Caco-2 (cell line): ENCODE results near the gene TCAP. TPM values are rescaled to one million over a fixed set of nuclear protein-coding genes. Genes with fewer than 3 reads are reported as not detected.
A peak's percentile ranks its signal among the peaks of the same experiment; 100 is the strongest.

Experiments used
- BruUV-seq: library from RNA; stranded (reverse); fragments of 400-500 nt; replicated peaks from 2 replicates; lab custom pipeline; 2021; lab: Mats Ljungman, UMichigan
- CTCF ChIA-PET: fragments of 300-600 bp; sonication (Branson Sonifier 250); formaldehyde crosslinking; loops from one replicate; lab custom pipeline; 2022; ENCODE audit warnings: antibody characterized with exemption; lab: Charles Lee
- POLR2A ChIA-PET: fragments of 300-600 bp; sonication (Branson Sonifier 250); formaldehyde crosslinking; loops from one replicate; lab custom pipeline; 2022; ENCODE audit warnings: antibody characterized with exemption; lab: Charles Lee
- DNase-seq, 2 experiments: peaks; one replicate each; pipeline versions ENCODE4 v3.0.0 to v3.0.0-alpha.2; 2020 to 2022
- H3K27me3 ChIP-seq: replicated peaks from 2 replicates; pipeline ENCODE4 v1.6.0; 2011; ENCODE audit warnings: low read length; ENCODE audit not compliant: control insufficient read depth, insufficient read depth
- H3K36me3 ChIP-seq: 2 replicates; pipeline ENCODE4 v1.5.1; 2011; ENCODE audit warnings: low read length; ENCODE audit not compliant: control insufficient read depth, insufficient read depth
- H3K4me1 ChIP-seq: fragments of 250-450 bp; sonication (Bioruptor Pico); 2 replicates; pipeline ENCODE4 v1.5.1; 2020; ENCODE audit warnings: mild to moderate bottlenecking
- H3K4me3 ChIP-seq: 2 replicates; pipeline ENCODE4 v1.5.1; 2011; ENCODE audit warnings: low read depth, mild to moderate bottlenecking, control low read depth, low read length
- H3K9me3 ChIP-seq: fragments of 250-450 bp; sonication (Bioruptor Pico); 2 replicates; pipeline ENCODE4 v1.5.1; 2020; ENCODE audit warnings: mild to moderate bottlenecking, moderate library complexity
- H3K27ac Mint-ChIP-seq: one replicate; pipeline ENCODE4 v1.8.0; 2022; ENCODE audit warnings: mixed read lengths; ENCODE audit not compliant: unreplicated experiment
- H3K27me3 Mint-ChIP-seq: one replicate; pipeline ENCODE4 v1.8.0; 2022; ENCODE audit warnings: mixed read lengths; ENCODE audit not compliant: insufficient read depth, unreplicated experiment
- H3K36me3 Mint-ChIP-seq: one replicate; pipeline ENCODE4 v1.8.0; 2022; ENCODE audit warnings: mild to moderate bottlenecking, mixed read lengths; ENCODE audit not compliant: insufficient read depth, unreplicated experiment
- H3K4me1 Mint-ChIP-seq: one replicate; pipeline ENCODE4 v1.8.0; 2022; ENCODE audit warnings: low read depth, mixed read lengths; ENCODE audit not compliant: unreplicated experiment
- H3K4me3 Mint-ChIP-seq: one replicate; pipeline ENCODE4 v1.8.0; 2022; ENCODE audit warnings: mild to moderate bottlenecking, moderate library complexity, mixed read lengths; ENCODE audit not compliant: unreplicated experiment
- H3K9me3 Mint-ChIP-seq: one replicate; pipeline ENCODE4 v1.8.0; 2022; ENCODE audit warnings: mixed read lengths; ENCODE audit not compliant: unreplicated experiment
- intact Hi-C: fragments of 100-400 bp; cut with micrococcal nuclease; formaldehyde crosslinking; loops from one replicate; pipeline ENCODE4 v1.10.0; 2022; ENCODE audit not compliant: unreplicated experiment
- total RNA-seq: library from RNA; stranded (reverse); gene quantifications from 2 replicates; pipeline ENCODE4 v1.2.3, GENCODE V29; 2022
- TF ChIP-seq, protein P1 (sequence below), 2 experiments: fragments of 200-600 bp in 1 of 2; IDR thresholded peaks; 1 replicate in 1 of 2; 2 replicates in 1 of 2; pipeline versions ENCODE4 v1.5.1 to v1.8.0; 2011 to 2022; ENCODE audit warnings: antibody characterized with exemption in 1 of 2, control low read depth in 1 of 2, inconsistent platforms in 1 of 2, low read depth in 1 of 2, low read length in 1 of 2, mild to moderate bottlenecking in 1 of 2, moderate library complexity in 1 of 2; ENCODE audit not compliant: insufficient read depth in 1 of 2, severe bottlenecking in 1 of 2, unreplicated experiment in 1 of 2

The TCAP gene
- total RNA-seq, 1 experiment from 2014 or later = 1.6 TPM

- Histone ChIP-seq H3K27me3 (no peaks in the 10 kb centered on the region), H3K9me3 (no peaks in the 10 kb centered on the region), H3K36me3 (no peaks in the 10 kb centered on the region), H3K4me3 (no peak overlapping the region), H3K4me1 (peaks cover 31% of the 10 kb centered on the region)
- POLR2A ChIA-PET = interaction anchor here (0.6 kb wide), 1 partner anchor 43 kb away, joined by 3 read pairs; no protein-coding TSS in a partner anchor
- Mint-ChIP-seq H3K36me3 (peaks cover 11% of the 10 kb centered on the region), H3K4me1 (peaks cover 14% of the 10 kb centered on the region), H3K27ac (peak overlapping the region; percentile 78), H3K9me3 (no peaks in the 10 kb centered on the region), H3K4me3 (no peak overlapping the region), H3K27me3 (no peaks in the 10 kb centered on the region)
- CTCF ChIA-PET = interaction anchor here (0.7 to 2.2 kb wide), 11 partner anchors 9 to 128 kb away, joined by 3 to 14 read pairs (median 4); partner anchors contain the start of genes ERBB2, MIEN1 and PGAP3
- BruUV-seq = no TSS peak
- intact Hi-C loops = loop anchor here (1.0 kb wide), 1 partner anchor 20 kb away; no protein-coding TSS in a partner anchor
- TF ChIP-seq, protein P1, sequence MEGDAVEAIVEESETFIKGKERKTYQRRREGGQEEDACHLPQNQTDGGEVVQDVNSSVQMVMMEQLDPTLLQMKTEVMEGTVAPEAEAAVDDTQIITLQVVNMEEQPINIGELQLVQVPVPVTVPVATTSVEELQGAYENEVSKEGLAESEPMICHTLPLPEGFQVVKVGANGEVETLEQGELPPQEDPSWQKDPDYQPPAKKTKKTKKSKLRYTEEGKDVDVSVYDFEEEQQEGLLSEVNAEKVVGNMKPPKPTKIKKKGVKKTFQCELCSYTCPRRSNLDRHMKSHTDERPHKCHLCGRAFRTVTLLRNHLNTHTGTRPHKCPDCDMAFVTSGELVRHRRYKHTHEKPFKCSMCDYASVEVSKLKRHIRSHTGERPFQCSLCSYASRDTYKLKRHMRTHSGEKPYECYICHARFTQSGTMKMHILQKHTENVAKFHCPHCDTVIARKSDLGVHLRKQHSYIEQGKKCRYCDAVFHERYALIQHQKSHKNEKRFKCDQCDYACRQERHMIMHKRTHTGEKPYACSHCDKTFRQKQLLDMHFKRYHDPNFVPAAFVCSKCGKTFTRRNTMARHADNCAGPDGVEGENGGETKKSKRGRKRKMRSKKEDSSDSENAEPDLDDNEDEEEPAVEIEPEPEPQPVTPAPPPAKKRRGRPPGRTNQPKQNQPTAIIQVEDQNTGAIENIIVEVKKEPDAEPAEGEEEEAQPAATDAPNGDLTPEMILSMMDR (IDR thresholded peaks at IDR 0.05; ENCODE audit: insufficient read depth in 1 of 2, low read depth in 1 of 2, low read length in 1 of 2, severe bottlenecking in 1 of 2, unreplicated experiment in 1 of 2) = no peak
- no peak for DNase-seq
Observed at GRCh38 chr17:39675390-39676082, 10.4 kb downstream of the TCAP start.

GRCh38 chr17:39676198-39676819 lies 11.2 kb downstream of the TCAP start:
- H3K27ac Mint-ChIP-seq = no peak overlapping the region
- no peak overlapping the region for H3K4me3 Mint-ChIP-seq
- peaks cover 14% of the 10 kb centered on the region for H3K4me1 Mint-ChIP-seq
- POLR2A ChIA-PET = no interaction called here
- H3K9me3 ChIP-seq = no peaks in the 10 kb centered on the region
- BruUV-seq = no TSS peak
- no peaks in the 10 kb centered on the region for H3K36me3 ChIP-seq
- H3K4me3 ChIP-seq = no peak overlapping the region
- no peaks in the 10 kb centered on the region for H3K9me3 Mint-ChIP-seq
- DNase-seq = no peak
- no peaks in the 10 kb centered on the region for H3K27me3 Mint-ChIP-seq
- intact Hi-C loops = no loop called here
- TF ChIP-seq, protein P1 (IDR thresholded peaks at IDR 0.05; ENCODE audit: insufficient read depth in 1 of 2, low read depth in 1 of 2, low read length in 1 of 2, severe bottlenecking in 1 of 2, unreplicated experiment in 1 of 2) = no peak
- CTCF ChIA-PET = interaction anchor here (0.9 to 2.2 kb wide), 6 partner anchors 10 to 129 kb away, joined by 3 to 14 read pairs (median 4); no protein-coding TSS in a partner anchor
- peaks cover 11% of the 10 kb centered on the region for H3K36me3 Mint-ChIP-seq
- H3K27me3 ChIP-seq = no peaks in the 10 kb centered on the region
- peaks cover 31% of the 10 kb centered on the region for H3K4me1 ChIP-seq

- ChIA-PET POLR2A (no interaction called here), CTCF (interaction anchor here (1.3 kb wide), 1 partner anchor 43 kb away, joined by 3 read pairs; no protein-coding TSS in a partner anchor)
- Mint-ChIP-seq H3K9me3 (no peaks in the 10 kb centered on the region), H3K4me1 (peaks cover 14% of the 10 kb centered on the region), H3K27me3 (no peaks in the 10 kb centered on the region), H3K27ac (no peak overlapping the region), H3K36me3 (peaks cover 11% of the 10 kb centered on the region), H3K4me3 (no peak overlapping the region)
- BruUV-seq = no TSS peak
- Histone ChIP-seq H3K36me3 (no peaks in the 10 kb centered on the region), H3K4me1 (peaks cover 31% of the 10 kb centered on the region), H3K9me3 (no peaks in the 10 kb centered on the region), H3K4me3 (no peak overlapping the region), H3K27me3 (no peaks in the 10 kb centered on the region)
- no peak for DNase-seq
- intact Hi-C loops = no loop called here
- TF ChIP-seq, protein P1 (IDR thresholded peaks at IDR 0.05; ENCODE audit: insufficient read depth in 1 of 2, low read depth in 1 of 2, low read length in 1 of 2, severe bottlenecking in 1 of 2, unreplicated experiment in 1 of 2) = no peak
Observed at GRCh38 chr17:39677072-39677471, 11.9 kb downstream of the TCAP start.
